Non-pigmented ciliary epithelial cell (primary cell): Measurements from ENCODE around the gene HUS1B.
"Not testable (repeated sequence)": the region's sequence is repeated elsewhere in the genome, so short reads cannot be mapped to it uniquely, and the experiment has no call there.

Experiments
- DNase-seq: peaks from one replicate; pipeline ENCODE4 v3.0.0-alpha.2; 2010; ENCODE audit warnings: low read depth

Gene HUS1B

GRCh38 chr6:656460-657252 is at the start of gene HUS1B:
HUS1B (minus strand) TSS chr6:657100; CDS start chr6:656944, 156 bp downstream.
- no peak for DNase-seq

GRCh38 chr6:706146-706545 is 49.2 kb upstream of the HUS1B start:
- DNase-seq: no peak

GRCh38 chr6:705047-705446 is 48.1 kb upstream of the HUS1B start:
- DNase-seq: no peak

GRCh38 chr6:704046-704445 is 47.1 kb upstream of the HUS1B start:
- no peak for DNase-seq

GRCh38 chr6:703552-703951 is 46.7 kb upstream of the HUS1B start:
- DNase-seq: no peak

- DNase-seq: no peak
Measured at GRCh38 chr6:701700-702479, 45.0 kb upstream of the HUS1B start.

- no peak for DNase-seq
Measured at GRCh38 chr6:701215-701614, 44.3 kb upstream of the HUS1B start.

GRCh38 chr6:700490-700889 is 43.6 kb upstream of the HUS1B start:
- DNase-seq: no peak

GRCh38 chr6:699319-699718 is 42.4 kb upstream of the HUS1B start:
- DNase-seq: no peak

GRCh38 chr6:694431-695126 is 37.7 kb upstream of the HUS1B start:
- DNase-seq: not testable (repeated sequence)

- DNase-seq: no peak
Measured at GRCh38 chr6:693723-694009, 36.8 kb upstream of the HUS1B start.

- no peak for DNase-seq
Measured at GRCh38 chr6:692858-693722, 36.2 kb upstream of the HUS1B start, which contains the start of gene EXOC2. EXOC2 (minus strand) TSS chr6:693139; CDS start chr6:637818, 55,321 bp downstream.

- DNase-seq: no peak
Measured at GRCh38 chr6:692356-692851, 35.5 kb upstream of the HUS1B start.

- DNase-seq: no peak
Measured at GRCh38 chr6:689223-689622, 32.3 kb upstream of the HUS1B start.

- no peak for DNase-seq
Measured at GRCh38 chr6:686497-686896, 29.6 kb upstream of the HUS1B start.

- no peak for DNase-seq
Measured at GRCh38 chr6:684831-685636, 28.1 kb upstream of the HUS1B start.

GRCh38 chr6:683742-684440 is 27.0 kb upstream of the HUS1B start:
- DNase-seq: no peak

GRCh38 chr6:680666-681340 is 23.9 kb upstream of the HUS1B start:
- DNase-seq: no peak

- no peak for DNase-seq
Measured at GRCh38 chr6:680251-680650, 23.4 kb upstream of the HUS1B start.

GRCh38 chr6:679282-679681 is 22.4 kb upstream of the HUS1B start:
- DNase-seq: no peak
